Glutamatergic neuron (in vitro differentiated cells): ENCODE results near the gene YAP1. TPM values are rescaled to one million over a fixed set of nuclear protein-coding genes. Genes with fewer than 3 reads are reported as not detected.

Source experiments
- DNase-seq: peaks from one replicate; pipeline ENCODE4 v3.0.0; 2022
- H3K27ac Mint-ChIP-seq: one replicate; pipeline ENCODE4 v1.8.0; 2020; ENCODE audit warnings: mild to moderate bottlenecking, mixed read lengths, inconsistent platforms; ENCODE audit not compliant: unreplicated experiment
- H3K27me3 Mint-ChIP-seq: one replicate; pipeline ENCODE4 v1.8.0; 2020; ENCODE audit warnings: mild to moderate bottlenecking, moderate library complexity, mixed read lengths, inconsistent platforms; ENCODE audit not compliant: unreplicated experiment
- H3K36me3 Mint-ChIP-seq: one replicate; pipeline ENCODE4 v1.8.0; 2020; ENCODE audit warnings: mild to moderate bottlenecking, mixed read lengths, inconsistent platforms; ENCODE audit not compliant: unreplicated experiment
- H3K4me1 Mint-ChIP-seq: one replicate; pipeline ENCODE4 v1.8.0; 2020; ENCODE audit warnings: mild to moderate bottlenecking, low read depth, mixed read lengths, inconsistent platforms; ENCODE audit not compliant: unreplicated experiment
- H3K4me3 Mint-ChIP-seq: one replicate; pipeline ENCODE4 v1.8.0; 2020; ENCODE audit warnings: mild to moderate bottlenecking, mixed read lengths, inconsistent platforms; ENCODE audit not compliant: unreplicated experiment
- H3K9me3 Mint-ChIP-seq: one replicate; pipeline ENCODE4 v1.8.0; 2020; ENCODE audit warnings: mild to moderate bottlenecking, moderate library complexity, mixed read lengths, inconsistent platforms; ENCODE audit not compliant: unreplicated experiment
- total RNA-seq: library from RNA; stranded (reverse); fragmentation: NEBNext Ultra II Directional; extraction: Animal tissue kit (Norgen Biotek cat#: 25700); gene quantifications from one replicate; pipeline ENCODE4 v1.2.1, GENCODE V29; 2021; ENCODE audit not compliant: unreplicated experiment
- TF ChIP-seq, protein P1 (sequence below): fragments of 200-600 bp; sonication (generic); IDR thresholded peaks from one replicate; pipeline ENCODE4 v1.5.0; 2021; ENCODE audit not compliant: partially characterized antibody, unreplicated experiment

YAP1 gene
- total RNA-seq, 1 donor from 2014 or later: 1.3 TPM

GRCh38 chr11:102134597-102134996, 24.4 kb downstream of the YAP1 start:
- H3K4me3 Mint-ChIP-seq: no peak overlapping the region
- no peaks in the 10 kb centered on the region for H3K36me3 Mint-ChIP-seq
- no peaks in the 10 kb centered on the region for H3K9me3 Mint-ChIP-seq
- H3K4me1 Mint-ChIP-seq: no peaks in the 10 kb centered on the region
- no peaks in the 10 kb centered on the region for H3K27me3 Mint-ChIP-seq
- DNase-seq: no peak
- no peak overlapping the region for H3K27ac Mint-ChIP-seq
- TF ChIP-seq, protein P1, sequence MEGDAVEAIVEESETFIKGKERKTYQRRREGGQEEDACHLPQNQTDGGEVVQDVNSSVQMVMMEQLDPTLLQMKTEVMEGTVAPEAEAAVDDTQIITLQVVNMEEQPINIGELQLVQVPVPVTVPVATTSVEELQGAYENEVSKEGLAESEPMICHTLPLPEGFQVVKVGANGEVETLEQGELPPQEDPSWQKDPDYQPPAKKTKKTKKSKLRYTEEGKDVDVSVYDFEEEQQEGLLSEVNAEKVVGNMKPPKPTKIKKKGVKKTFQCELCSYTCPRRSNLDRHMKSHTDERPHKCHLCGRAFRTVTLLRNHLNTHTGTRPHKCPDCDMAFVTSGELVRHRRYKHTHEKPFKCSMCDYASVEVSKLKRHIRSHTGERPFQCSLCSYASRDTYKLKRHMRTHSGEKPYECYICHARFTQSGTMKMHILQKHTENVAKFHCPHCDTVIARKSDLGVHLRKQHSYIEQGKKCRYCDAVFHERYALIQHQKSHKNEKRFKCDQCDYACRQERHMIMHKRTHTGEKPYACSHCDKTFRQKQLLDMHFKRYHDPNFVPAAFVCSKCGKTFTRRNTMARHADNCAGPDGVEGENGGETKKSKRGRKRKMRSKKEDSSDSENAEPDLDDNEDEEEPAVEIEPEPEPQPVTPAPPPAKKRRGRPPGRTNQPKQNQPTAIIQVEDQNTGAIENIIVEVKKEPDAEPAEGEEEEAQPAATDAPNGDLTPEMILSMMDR: no peak

- no peaks in the 10 kb centered on the region for H3K4me1 Mint-ChIP-seq
- DNase-seq: no peak
- H3K36me3 Mint-ChIP-seq: no peaks in the 10 kb centered on the region
- H3K27ac Mint-ChIP-seq: no peak overlapping the region
- no peak overlapping the region for H3K4me3 Mint-ChIP-seq
- TF ChIP-seq, protein P1: no peak
- no peaks in the 10 kb centered on the region for H3K9me3 Mint-ChIP-seq
- H3K27me3 Mint-ChIP-seq: no peaks in the 10 kb centered on the region
These were observed 25.0 kb downstream of the YAP1 start for GRCh38 chr11:102135256-102135655.

GRCh38 chr11:102138223-102138622, 28.0 kb downstream of the YAP1 start:
- Mint-ChIP-seq H3K36me3 (no peaks in the 10 kb centered on the region), H3K4me1 (no peaks in the 10 kb centered on the region), H3K27me3 (no peaks in the 10 kb centered on the region), H3K9me3 (no peaks in the 10 kb centered on the region), H3K27ac (no peak overlapping the region), H3K4me3 (no peak overlapping the region)
- TF ChIP-seq, protein P1: no peak
- DNase-seq: no peak

DNA sequence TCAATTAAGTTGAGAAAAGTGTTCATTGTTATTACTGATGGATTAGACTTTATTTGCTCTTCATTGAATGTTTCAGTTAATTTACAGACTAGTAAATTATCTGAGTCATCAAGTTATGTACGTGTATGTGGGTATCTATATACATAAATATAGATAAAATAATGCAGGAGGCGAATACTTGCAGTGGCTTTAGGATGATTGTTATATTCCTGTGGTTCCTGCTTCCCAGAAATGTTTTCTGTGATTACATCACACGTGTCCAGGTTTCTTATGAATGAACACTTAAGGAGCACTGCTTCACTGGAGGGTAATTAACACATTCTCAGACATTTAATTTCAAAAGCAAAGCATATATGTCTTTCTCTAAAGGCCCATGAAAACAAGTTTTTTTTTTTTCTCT, 28.4 kb downstream of the YAP1 start:
- no peaks in the 10 kb centered on the region for H3K36me3 Mint-ChIP-seq
- H3K4me3 Mint-ChIP-seq: no peak overlapping the region
- TF ChIP-seq, protein P1: no peak
- no peak for DNase-seq
- H3K27me3 Mint-ChIP-seq: no peaks in the 10 kb centered on the region
- H3K9me3 Mint-ChIP-seq: no peaks in the 10 kb centered on the region
- no peak overlapping the region for H3K27ac Mint-ChIP-seq
- no peaks in the 10 kb centered on the region for H3K4me1 Mint-ChIP-seq

- TF ChIP-seq, protein P1: no peak
- no peak overlapping the region for H3K27ac Mint-ChIP-seq
These were observed 28.8 kb downstream of the YAP1 start for GRCh38 chr11:102139081-102139498.

More at GRCh38 chr11:102139081-102139498, 28.8 kb downstream of the YAP1 start:
- no peaks in the 10 kb centered on the region for H3K36me3 Mint-ChIP-seq
- DNase-seq: no peak
- H3K9me3 Mint-ChIP-seq: no peaks in the 10 kb centered on the region
- H3K4me1 Mint-ChIP-seq: no peaks in the 10 kb centered on the region
- H3K4me3 Mint-ChIP-seq: no peak overlapping the region
- no peaks in the 10 kb centered on the region for H3K27me3 Mint-ChIP-seq
